ENCODE results near the gene MAGIX. TPM values are rescaled to one million over a fixed set of nuclear protein-coding genes. Genes with fewer than 3 reads are reported as not detected.
A peak's percentile ranks its signal among the peaks of the same experiment; 100 is the strongest.

Gene MAGIX
- total RNA-seq, 2 experiments from 2014 or later: 0.89 to 0.93 TPM

DNA sequence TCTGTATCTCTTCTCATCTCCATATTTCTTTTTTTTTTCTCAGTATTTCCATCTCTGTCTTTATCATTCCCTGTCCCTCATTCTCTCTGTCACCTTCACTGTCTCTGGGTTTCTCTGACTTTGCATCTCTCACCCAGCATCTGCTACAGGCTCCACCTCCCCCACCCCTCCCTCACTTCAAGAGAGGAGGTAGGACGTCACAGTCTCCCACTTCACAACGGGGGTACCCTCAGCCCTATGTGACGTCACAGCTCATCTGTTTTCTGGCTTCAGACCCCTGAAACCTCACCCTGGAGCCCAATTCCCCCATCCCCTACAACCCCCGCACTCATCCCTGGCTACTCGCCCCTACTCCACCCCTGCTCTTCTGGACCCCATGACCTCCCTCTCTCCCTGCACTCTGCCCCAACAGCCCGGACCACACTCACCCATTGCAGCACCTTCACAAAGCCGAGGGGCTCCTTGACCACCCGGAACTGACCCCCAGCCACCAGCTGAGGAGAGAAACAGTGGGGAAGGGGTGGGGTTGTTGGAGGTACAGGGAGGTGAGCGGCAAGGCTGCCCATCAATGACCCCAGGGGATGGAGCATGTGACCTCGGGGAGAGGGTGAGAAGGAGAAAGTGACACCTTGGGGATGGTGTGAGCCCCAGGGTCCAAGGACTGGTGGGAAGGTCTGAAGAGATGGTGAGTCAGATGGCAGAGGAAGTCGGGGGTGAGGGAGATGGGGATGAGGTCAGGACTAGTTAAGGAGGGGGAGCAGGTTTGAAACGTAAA, 36.2 kb downstream of the MAGIX start:
- TF ChIP-seq, protein P1, sequence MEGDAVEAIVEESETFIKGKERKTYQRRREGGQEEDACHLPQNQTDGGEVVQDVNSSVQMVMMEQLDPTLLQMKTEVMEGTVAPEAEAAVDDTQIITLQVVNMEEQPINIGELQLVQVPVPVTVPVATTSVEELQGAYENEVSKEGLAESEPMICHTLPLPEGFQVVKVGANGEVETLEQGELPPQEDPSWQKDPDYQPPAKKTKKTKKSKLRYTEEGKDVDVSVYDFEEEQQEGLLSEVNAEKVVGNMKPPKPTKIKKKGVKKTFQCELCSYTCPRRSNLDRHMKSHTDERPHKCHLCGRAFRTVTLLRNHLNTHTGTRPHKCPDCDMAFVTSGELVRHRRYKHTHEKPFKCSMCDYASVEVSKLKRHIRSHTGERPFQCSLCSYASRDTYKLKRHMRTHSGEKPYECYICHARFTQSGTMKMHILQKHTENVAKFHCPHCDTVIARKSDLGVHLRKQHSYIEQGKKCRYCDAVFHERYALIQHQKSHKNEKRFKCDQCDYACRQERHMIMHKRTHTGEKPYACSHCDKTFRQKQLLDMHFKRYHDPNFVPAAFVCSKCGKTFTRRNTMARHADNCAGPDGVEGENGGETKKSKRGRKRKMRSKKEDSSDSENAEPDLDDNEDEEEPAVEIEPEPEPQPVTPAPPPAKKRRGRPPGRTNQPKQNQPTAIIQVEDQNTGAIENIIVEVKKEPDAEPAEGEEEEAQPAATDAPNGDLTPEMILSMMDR (IDR thresholded peaks at IDR 0.05): no peak
- ATAC-seq (ENCODE audit: poor library complexity) (no peak), DNase-seq (no peak)
- intact Hi-C loops (cut with DNase I, micrococcal nuclease): no loop called here
- peaks cover 16% of the 10 kb centered on the region for H3K4me1 Mint-ChIP-seq (ENCODE audit: low read depth)
- ChIA-PET CTCF (no interaction called here), POLR2A (no interaction called here)
- Histone ChIP-seq H3K27me3 (ENCODE audit: control insufficient read depth in 1 of 2, insufficient read depth in 2 of 2, low read length in 2 of 2) (peaks cover 0 to 3% of the 10 kb centered on the region in 2 experiments), H3K4me3 (ENCODE audit: low read length) (no peak overlapping the region), H3K36me3 (ENCODE audit: insufficient read depth, low read length) (no peaks in the 10 kb centered on the region), H3K9me3 (ENCODE audit: control insufficient read depth in 1 of 2, insufficient read depth in 1 of 2, low read length in 2 of 2) (no peaks in the 10 kb centered on the region), H3K4me1 (ENCODE audit: insufficient read depth, low read length) (peaks cover 23% of the 10 kb centered on the region), H3K27ac (ENCODE audit: low read depth in 1 of 2, low read length in 2 of 2) (no peak overlapping the region)
- H3K9me3 Mint-ChIP-seq: no peaks in the 10 kb centered on the region
- H3K27ac Mint-ChIP-seq: no peak overlapping the region
- H3K4me3 Mint-ChIP-seq: no peak overlapping the region
- no peaks in the 10 kb centered on the region for H3K27me3 Mint-ChIP-seq
- no peaks in the 10 kb centered on the region for H3K36me3 Mint-ChIP-seq (ENCODE audit: low read depth)

DNA sequence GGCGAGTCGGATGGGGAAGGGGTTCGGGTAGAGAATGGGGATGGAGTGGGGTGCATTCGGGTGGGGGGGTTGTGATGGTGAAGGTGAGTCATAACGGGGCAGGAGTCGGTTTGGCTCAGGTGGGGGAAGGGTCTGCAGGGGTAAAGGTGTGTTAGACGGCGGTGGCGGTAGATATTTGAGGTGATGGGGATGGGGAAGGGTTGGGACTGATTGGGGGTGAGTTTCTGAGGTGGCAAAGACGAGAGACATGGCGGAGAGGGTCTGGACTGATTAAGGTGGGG, 36.7 kb downstream of the MAGIX start:
- Mint-ChIP-seq H3K36me3 (ENCODE audit: low read depth) (no peaks in the 10 kb centered on the region), H3K27me3 (no peaks in the 10 kb centered on the region), H3K27ac (no peak overlapping the region), H3K9me3 (no peaks in the 10 kb centered on the region), H3K4me3 (no peak overlapping the region), H3K4me1 (ENCODE audit: low read depth) (peaks cover 14% of the 10 kb centered on the region)
- H3K36me3 ChIP-seq (ENCODE audit: insufficient read depth, low read length): no peaks in the 10 kb centered on the region
- CTCF ChIA-PET: no interaction called here
- no peak overlapping the region for H3K27ac ChIP-seq (ENCODE audit: low read depth in 1 of 2, low read length in 2 of 2)
- TF ChIP-seq, protein P1 (IDR thresholded peaks at IDR 0.05): no peak
- H3K9me3 ChIP-seq (ENCODE audit: control insufficient read depth in 1 of 2, insufficient read depth in 1 of 2, low read length in 2 of 2): no peaks in the 10 kb centered on the region
- intact Hi-C loops (cut with DNase I, micrococcal nuclease): no loop called here
- H3K4me1 ChIP-seq (ENCODE audit: insufficient read depth, low read length): peaks cover 21% of the 10 kb centered on the region
- no peak for ATAC-seq (ENCODE audit: poor library complexity)
- no peak for DNase-seq
- POLR2A ChIA-PET: no interaction called here
- peaks cover 0 to 3% of the 10 kb centered on the region in 2 experiments for H3K27me3 ChIP-seq (ENCODE audit: control insufficient read depth in 1 of 2, insufficient read depth in 2 of 2, low read length in 2 of 2)
- H3K4me3 ChIP-seq (ENCODE audit: low read length): no peak overlapping the region

DNA sequence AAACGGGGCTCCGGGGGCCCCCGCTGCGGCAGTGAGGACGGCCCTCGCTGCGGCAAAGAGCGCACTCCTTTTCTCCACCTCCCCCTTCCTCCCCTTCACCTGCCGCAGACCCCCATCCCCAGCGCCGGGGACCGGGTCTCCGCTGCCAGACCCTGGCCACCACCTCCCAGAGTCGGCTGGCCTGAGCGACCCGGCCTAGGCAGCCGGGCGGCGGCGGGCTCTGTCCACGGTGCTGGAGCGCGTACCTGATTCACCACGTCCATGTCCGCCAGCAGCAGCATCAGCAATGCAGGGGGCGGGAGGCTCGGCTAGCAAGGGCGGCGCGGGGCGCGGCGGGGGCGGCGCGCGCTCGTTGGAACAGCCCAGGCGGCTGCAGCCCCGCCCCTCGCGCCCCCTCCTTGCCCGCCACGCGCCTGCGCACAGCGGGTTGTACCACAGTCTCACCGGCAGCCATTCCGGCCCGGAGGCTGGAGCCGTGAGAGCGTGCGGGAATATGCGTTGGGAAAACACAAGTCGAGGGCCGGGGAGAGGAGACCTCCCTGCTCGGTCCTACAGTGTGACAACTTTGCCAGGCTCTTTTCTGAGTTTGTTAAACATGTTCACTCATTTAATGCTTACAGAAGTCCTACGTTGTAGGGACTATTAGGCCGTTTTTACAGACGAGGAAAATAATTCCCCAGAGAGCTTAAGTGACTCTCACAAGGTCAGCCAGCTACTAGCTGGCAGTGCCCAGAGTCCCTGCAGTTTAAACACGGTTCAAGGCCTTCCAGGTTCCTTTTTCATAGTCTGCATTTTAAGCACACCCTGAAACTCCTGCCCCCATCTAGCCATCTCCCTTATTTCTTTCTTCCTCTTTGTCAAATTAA, 37.6 kb downstream of the MAGIX start, which contains the start of gene SYP:
TSS of gene SYP (minus strand) at position 288 of the 866 bp plus-strand sequence. CDS start at position 281, 7 bp downstream.
- no peaks in the 10 kb centered on the region for H3K36me3 Mint-ChIP-seq (ENCODE audit: low read depth)
- DNase-seq (peak; percentile 79 to 93 (median 88)), ATAC-seq (ENCODE audit: poor library complexity) (peak; percentile 99)
- CTCF ChIA-PET: interaction anchor here (2.5 kb wide), 1 partner anchor 8 kb away, joined by 6 read pairs; no protein-coding TSS in a partner anchor
- peaks cover 14% of the 10 kb centered on the region for H3K4me1 Mint-ChIP-seq (ENCODE audit: low read depth)
- Histone ChIP-seq H3K27ac (ENCODE audit: low read depth in 1 of 2, low read length in 2 of 2) (no peak within 1 kb of the TSS), H3K4me1 (ENCODE audit: insufficient read depth, low read length) (peaks cover 21% of the 10 kb centered on the region), H3K9me3 (ENCODE audit: control insufficient read depth in 1 of 2, insufficient read depth in 1 of 2, low read length in 2 of 2) (no peaks in the 10 kb centered on the region), H3K36me3 (ENCODE audit: insufficient read depth, low read length) (no peaks in the 10 kb centered on the region), H3K27me3 (ENCODE audit: control insufficient read depth in 1 of 2, insufficient read depth in 2 of 2, low read length in 2 of 2) (peaks cover 0 to 3% of the 10 kb centered on the region in 2 experiments), H3K4me3 (ENCODE audit: low read length) (peak within 1 kb of the TSS; percentile 51)
- TF ChIP-seq, protein P1 (IDR thresholded peaks at IDR 0.05): no peak
- intact Hi-C loops (cut with DNase I, micrococcal nuclease): loop anchor here in 1 of 2 experiments (5.0 kb wide), 1 partner anchor 67 kb away; the partner anchor contains the start of gene PPP1R3F
- H3K4me3 Mint-ChIP-seq: peak within 1 kb of the TSS; percentile 69
- H3K27ac Mint-ChIP-seq: peak within 1 kb of the TSS; percentile 69
- POLR2A ChIA-PET: interaction anchor here (1.2 kb wide), 1 partner anchor 9 kb away, joined by 3 read pairs; no protein-coding TSS in a partner anchor
- no peaks in the 10 kb centered on the region for H3K9me3 Mint-ChIP-seq
- no peaks in the 10 kb centered on the region for H3K27me3 Mint-ChIP-seq

All from CD4-positive, alpha-beta T cell (primary cell).